NCI-H2196 treated with DMSO at 0.1 percent for 48 hours (cell line): ENCODE measurements around the gene WDR48.
A peak's percentile ranks its signal among the peaks of the same experiment; 100 is the strongest.
"Not testable (repeated sequence)": the region's sequence is repeated elsewhere in the genome, so short reads cannot be mapped to it uniquely, and the experiment has no call there.

Source experiments
- DNase-seq: peaks from one replicate; lab custom pipeline; 2025; ENCODE audit not compliant: unreplicated experiment; lab: John Stamatoyannopoulos, UW

Gene WDR48

GRCh38 chr3:39051649-39052561 is at the start of gene WDR48, which contains the start of gene SCN11A:
Gene WDR48, plus strand, starts transcription at chr3:39052016. Its CDS starts 10 bp downstream, at chr3:39052026.
Gene SCN11A, minus strand, starts transcription at chr3:39051944. Its CDS starts 101,582 bp downstream, at chr3:38950362.
- DNase-seq, result peak; percentile 31

GRCh38 chr3:39005295-39005694 is 46.5 kb upstream of the WDR48 start:
- DNase-seq, result no peak

GRCh38 chr3:39011191-39011736 is 40.6 kb upstream of the WDR48 start:
- no peak for DNase-seq

GRCh38 chr3:39013289-39013688 is 38.5 kb upstream of the WDR48 start:
- DNase-seq, result no peak

- DNase-seq, result no peak
Measured at GRCh38 chr3:39013921-39014509, 37.8 kb upstream of the WDR48 start.

GRCh38 chr3:39015418-39015817 is 36.4 kb upstream of the WDR48 start:
- no peak for DNase-seq

- DNase-seq, result no peak
Measured at GRCh38 chr3:39019299-39019698, 32.5 kb upstream of the WDR48 start.

- DNase-seq, result no peak
Measured at GRCh38 chr3:39021029-39021428, 30.8 kb upstream of the WDR48 start.

- no peak for DNase-seq
Measured at GRCh38 chr3:39021465-39022285, 30.1 kb upstream of the WDR48 start.

- no peak for DNase-seq
Measured at GRCh38 chr3:39022286-39022630, 29.6 kb upstream of the WDR48 start.

- DNase-seq, result no peak
Measured at GRCh38 chr3:39024497-39024896, 27.3 kb upstream of the WDR48 start.

GRCh38 chr3:39025222-39025970 is 26.4 kb upstream of the WDR48 start:
- no peak for DNase-seq

- DNase-seq, result no peak
Measured at GRCh38 chr3:39028546-39028945, 23.3 kb upstream of the WDR48 start.

GRCh38 chr3:39029556-39029955 is 22.3 kb upstream of the WDR48 start:
- DNase-seq, result no peak

GRCh38 chr3:39038165-39038564 is 13.7 kb upstream of the WDR48 start:
- no peak for DNase-seq

- no peak for DNase-seq
Measured at GRCh38 chr3:39050029-39050428, 1.8 kb upstream of the WDR48 start.

GRCh38 chr3:39052583-39052982 is 767 bp downstream of the WDR48 start:
- no peak for DNase-seq

- no peak for DNase-seq
Measured at GRCh38 chr3:39053696-39054095, 1.9 kb downstream of the WDR48 start.

- no peak for DNase-seq
Measured at GRCh38 chr3:39056151-39056550, 4.3 kb downstream of the WDR48 start.

GRCh38 chr3:39061228-39061627 is 9.4 kb downstream of the WDR48 start:
- DNase-seq, result not testable (repeated sequence)

GRCh38 chr3:39062180-39062579 is 10.4 kb downstream of the WDR48 start:
- DNase-seq, result no peak
